NCI-H748 (cell line): ENCODE results near the gene DNHD1.
"Not testable (repeated sequence)": the region's sequence is repeated elsewhere in the genome, so short reads cannot be mapped to it uniquely, and the experiment has no call there.

Source experiments
- DNase-seq: peaks from one replicate; lab custom pipeline; 2025; ENCODE audit not compliant: unreplicated experiment; lab: John Stamatoyannopoulos, UW

DNHD1 gene

GRCh38 chr11:6476571-6476970, 20.5 kb upstream of the DNHD1 start:
- no peak for DNase-seq

GRCh38 chr11:6480299-6480914, 16.7 kb upstream of the DNHD1 start:
- DNase-seq, result no peak

GRCh38 chr11:6481012-6481923, 15.8 kb upstream of the DNHD1 start, which contains the start of the genes ARFIP2 and TIMM10B:
TSS of gene ARFIP2 (minus strand) at chr11:6481331. CDS start at chr11:6480421, 910 bp downstream.
TSS of gene TIMM10B (plus strand) at chr11:6481501. CDS start at chr11:6481517, 16 bp downstream.
- DNase-seq, result peak; percentile 98

GRCh38 chr11:6481924-6482275, 15.2 kb upstream of the DNHD1 start:
- DNase-seq, result peak; percentile 15

GRCh38 chr11:6482441-6482840, 14.6 kb upstream of the DNHD1 start:
- DNase-seq, result no peak

- no peak for DNase-seq
These were observed 14.1 kb upstream of the DNHD1 start for GRCh38 chr11:6483015-6483414.

- DNase-seq, result no peak
These were observed 11.4 kb upstream of the DNHD1 start for GRCh38 chr11:6485661-6486060.

GRCh38 chr11:6486256-6486655, 10.8 kb upstream of the DNHD1 start:
- DNase-seq, result no peak

GRCh38 chr11:6486938-6487337, 10.1 kb upstream of the DNHD1 start:
- no peak for DNase-seq

- DNase-seq, result no peak
These were observed 8.7 kb upstream of the DNHD1 start for GRCh38 chr11:6488342-6488741.

- DNase-seq, result no peak
These were observed 8.3 kb upstream of the DNHD1 start for GRCh38 chr11:6488821-6489220.

- DNase-seq, result no peak
These were observed 7.8 kb upstream of the DNHD1 start for GRCh38 chr11:6489306-6489705.

- DNase-seq, result no peak
These were observed 1.0 kb downstream of the DNHD1 start for GRCh38 chr11:6498121-6498520.

- no peak for DNase-seq
These were observed 1.5 kb downstream of the DNHD1 start for GRCh38 chr11:6498544-6498943.

GRCh38 chr11:6502382-6502781, 5.3 kb downstream of the DNHD1 start:
- no peak for DNase-seq

- no peak for DNase-seq
These were observed 7.1 kb downstream of the DNHD1 start for GRCh38 chr11:6504166-6504565.

- peak; percentile 64 for DNase-seq
These were observed 8.6 kb downstream of the DNHD1 start for GRCh38 chr11:6505577-6506240.

- no peak for DNase-seq
These were observed 19.8 kb downstream of the DNHD1 start for GRCh38 chr11:6516865-6517264.

- no peak for DNase-seq
These were observed 23.2 kb downstream of the DNHD1 start for GRCh38 chr11:6520265-6520664.

- DNase-seq, result not testable (repeated sequence)
These were observed 24.9 kb downstream of the DNHD1 start for GRCh38 chr11:6521946-6522345.

GRCh38 chr11:6523253-6523652, 26.2 kb downstream of the DNHD1 start:
- DNase-seq, result no peak
